ENCODE results near the gene RSAD1. TPM values are rescaled to one million over a fixed set of nuclear protein-coding genes. Genes with fewer than 3 reads are reported as not detected.

RSAD1 gene
- total and polyA plus RNA-seq, 10 of the 15 experiments (the other 5 are each of a cell fraction or from before 2014, with no cell fraction given) = 2.5 to 28.1 (median 22.6) TPM

GRCh38 chr17:50519141-50519834 is 40.6 kb downstream of the RSAD1 start:
- H3K4me3 ChIP-seq = no peak overlapping the region
- no peak for TF ChIP-seq RELA (IDR thresholded peaks at IDR 0.05; ENCODE audit: borderline replicate concordance, partially characterized antibody)
- no peak for TF ChIP-seq TAF1 (IDR thresholded peaks at IDR 0.05; ENCODE audit: borderline replicate concordance, low read depth, low read length)
- TF ChIP-seq ATF2 (IDR thresholded peaks at IDR 0.05; ENCODE audit: low read length) = no peak
- TF ChIP-seq HCFC1 (IDR thresholded peaks at IDR 0.05; ENCODE audit: low read length) = no peak
- no peak for TF ChIP-seq NR2F1 (conservative IDR thresholded peaks at IDR 0.05)
- TF ChIP-seq E4F1 (IDR thresholded peaks at IDR 0.05; ENCODE audit: borderline replicate concordance, partially characterized antibody) = no peak
- TF ChIP-seq ZNF274 (IDR thresholded peaks at IDR 0.05; ENCODE audit: insufficient read depth, insufficient read length) = no peak
- TF ChIP-seq SPI1 (IDR thresholded peaks at IDR 0.05; ENCODE audit: borderline replicate concordance, insufficient read depth, low read depth, low read length) = no peak
- TF ChIP-seq RUNX3 (IDR thresholded peaks at IDR 0.05; ENCODE audit: low read length) = no peak
- TF ChIP-seq CHD1 (IDR thresholded peaks at IDR 0.05; ENCODE audit: low read depth, low read length) = no peak
- TF ChIP-seq EZH2 (IDR thresholded peaks at IDR 0.05; ENCODE audit: borderline replicate concordance, control insufficient read depth, low read depth, low read length) = no peak
- TF ChIP-seq CHD2 (IDR thresholded peaks at IDR 0.05; ENCODE audit: borderline replicate concordance, low read depth, low read length) = no peak
- TF ChIP-seq ZZZ3 (IDR thresholded peaks at IDR 0.05; ENCODE audit: control insufficient read depth, insufficient read length, low read depth) = no peak
- TF ChIP-seq NR2C2 (IDR thresholded peaks at IDR 0.05; ENCODE audit: borderline replicate concordance, control insufficient read depth, insufficient read length, low read depth) = no peak
- TF ChIP-seq USF2 (IDR thresholded peaks at IDR 0.05; ENCODE audit: borderline replicate concordance, low read depth, low read length) = no peak
- TF ChIP-seq BACH1 (IDR thresholded peaks at IDR 0.05; ENCODE audit: borderline replicate concordance) = no peak
- no peak for TF ChIP-seq IRF4 (IDR thresholded peaks at IDR 0.05; ENCODE audit: low read depth, low read length)
- ChIA-PET RAD21 (ENCODE audit: unreplicated experiment) (no interaction called here), CTCF (interaction anchor here (1.1 kb wide), 1 partner anchor 41 kb away, joined by 4 read pairs; the partner anchor contains the start of gene RSAD1), POLR2A (no interaction called here), SMC1A (ENCODE audit: uncharacterized antibody, unreplicated experiment) (no interaction called here)
- H3K79me2 ChIP-seq (ENCODE audit: control insufficient read depth, insufficient read depth, low read length) = no peaks in the 10 kb centered on the region
- H3K27me3 ChIP-seq (replicated peaks in 1 of 2; ENCODE audit: control insufficient read depth in 2 of 2, insufficient read depth in 2 of 2, low read length in 1 of 2) = no peaks in the 10 kb centered on the region; a peak in 1 of 4 replicates
- no peak overlapping the region for H3K4me2 ChIP-seq (ENCODE audit: control insufficient read depth, insufficient read depth)
- WGBS (ENCODE audit: insufficient coverage, insufficient replicate concordance, low lambda C conversion rate, missing lambda C conversion rate) = 52% methylated on average over 8 of the region's 8 CpGs
- H3K27ac ChIP-seq (ENCODE audit: control insufficient read depth, insufficient read depth) = no peak overlapping the region
- no peak for ATAC-seq
- in situ Hi-C loops (cut with MboI) = no loop called here
- H3K9me3 ChIP-seq (replicated peaks; ENCODE audit: control insufficient read depth, insufficient read depth, low read length) = no peaks in the 10 kb centered on the region
- DNase-seq (ENCODE audit: low read depth, low spot score) = no peak
- no peak overlapping the region for H2AFZ ChIP-seq (ENCODE audit: control insufficient read depth, low read depth, low read length)
- H4K20me1 ChIP-seq (ENCODE audit: control insufficient read depth, insufficient read depth) = no peaks in the 10 kb centered on the region
- no peaks in the 10 kb centered on the region for H3K36me3 ChIP-seq (ENCODE audit: control insufficient read depth in 2 of 2, insufficient read depth in 2 of 2, low read length in 1 of 2)
- no peaks in the 10 kb centered on the region for H3K4me1 ChIP-seq (ENCODE audit: control insufficient read depth, insufficient read depth, low read length)
- H3K9ac ChIP-seq (ENCODE audit: control insufficient read depth, insufficient read depth, low read length) = no peak overlapping the region
- intact Hi-C loops (cut with micrococcal nuclease; ENCODE audit: unreplicated experiment) = no loop called here
- FAIRE-seq = no peak
- no TSS peak for BruUV-seq (replicated peaks)

Measured in GM12878 (cell line).